PC-3 (cell line): ENCODE measurements around the gene NRG3. TPM values are rescaled to one million over a fixed set of nuclear protein-coding genes. Genes with fewer than 3 reads are reported as not detected.

Source experiments
- ATAC-seq: fragments of 200-7000 bp; cut with Tn5 transposase; 2 replicates; pipeline ENCODE4 v1.9.1; 2020; ENCODE audit warnings: mild to moderate bottlenecking, moderate library complexity
- BruUV-seq: library from RNA; stranded (reverse); fragments of 400-500 nt; replicated peaks from 2 replicates; lab custom pipeline; 2021; lab: Mats Ljungman, UMichigan
- CTCF ChIA-PET: fragments of 300-600 bp; sonication (Branson Sonifier 250); formaldehyde crosslinking; loops from one replicate; lab custom pipeline; 2022; ENCODE audit warnings: antibody characterized with exemption; lab: Charles Lee
- POLR2A ChIA-PET: fragments of 300-600 bp; sonication (Branson Sonifier 250); formaldehyde crosslinking; loops from one replicate; lab custom pipeline; 2022; ENCODE audit warnings: antibody characterized with exemption; ENCODE audit not compliant: unreplicated experiment; lab: Charles Lee
- DNase-seq: peaks from one replicate; pipeline ENCODE4 v3.0.0-alpha.2; 2015
- H2AFZ ChIP-seq: fragments of 300-600 bp; sonication (generic); 2 replicates; pipeline ENCODE4 v1.6.0; 2016; ENCODE audit warnings: antibody characterized with exemption, low read length
- H3F3A ChIP-seq: fragments of 300-600 bp; sonication (generic); one replicate; pipeline ENCODE4 v1.6.0; 2017; ENCODE audit warnings: antibody characterized with exemption, low read length, control low read depth, mild to moderate bottlenecking; ENCODE audit not compliant: unreplicated experiment
- H3K27ac ChIP-seq: fragments of 300-600 bp; sonication (generic); 2 replicates; pipeline ENCODE4 v1.5.1; 2016; ENCODE audit warnings: mild to moderate bottlenecking, low read length
- H3K27me3 ChIP-seq: fragments of 300-600 bp; sonication (generic); 2 replicates; pipeline ENCODE4 v1.6.1; 2016; ENCODE audit warnings: low read length, mixed read lengths
- H3K36me3 ChIP-seq: fragments of 300-600 bp; sonication (generic); 2 replicates; pipeline ENCODE4 v1.6.1; 2016; ENCODE audit warnings: low read depth, mixed run types, low read length, mixed read lengths
- H3K4me1 ChIP-seq: fragments of 300-600 bp; sonication (generic); 2 replicates; pipeline ENCODE4 v1.5.1; 2016; ENCODE audit warnings: low read length; ENCODE audit not compliant: insufficient read depth
- H3K4me2 ChIP-seq: fragments of 300-600 bp; sonication (generic); 2 replicates; pipeline ENCODE4 v1.6.0; 2016; ENCODE audit warnings: low read length
- H3K4me3 ChIP-seq: fragments of 300-600 bp; sonication (generic); 2 replicates; pipeline ENCODE4 v1.5.1; 2016; ENCODE audit warnings: mild to moderate bottlenecking, low read length, mixed read lengths
- H3K79me2 ChIP-seq: fragments of 300-600 bp; sonication (generic); 2 replicates; pipeline ENCODE4 v1.6.1; 2017; ENCODE audit warnings: low read length, mixed read lengths
- H3K9ac ChIP-seq: fragments of 300-600 bp; sonication (generic); 2 replicates; pipeline ENCODE4 v1.6.0; 2016; ENCODE audit warnings: mild to moderate bottlenecking, low read length
- H3K9me2 ChIP-seq: fragments of 300-600 bp; sonication (generic); replicated peaks from 2 replicates; pipeline ENCODE4 v1.6.1; 2016; ENCODE audit warnings: mixed run types, low read length, mixed read lengths
- H3K9me3 ChIP-seq: fragments of 300-600 bp; sonication (generic); 2 replicates; pipeline ENCODE4 v1.6.1; 2016; ENCODE audit warnings: low read length, mixed read lengths
- H4K20me1 ChIP-seq: fragments of 300-600 bp; sonication (generic); 2 replicates; pipeline ENCODE4 v1.6.1; 2016; ENCODE audit warnings: low read length, mixed read lengths
- EZH2 ChIP-seq: fragments of 300-600 bp; sonication (generic); IDR thresholded peaks from one replicate; pipeline ENCODE4 v1.6.1; 2017; ENCODE audit warnings: antibody characterized with exemption, mild to moderate bottlenecking, low read length; ENCODE audit not compliant: unreplicated experiment
- EZH2phosphoT487 ChIP-seq: fragments of 300-600 bp; sonication (generic); IDR thresholded peaks from 2 replicates; pipeline ENCODE4 v1.6.1; 2018; ENCODE audit warnings: mild to moderate bottlenecking, antibody characterized with exemption, low read length, borderline replicate concordance
- intact Hi-C: fragments of 100-400 bp; cut with micrococcal nuclease; formaldehyde crosslinking; loops from 2 replicates; pipeline ENCODE4 v1.9.0; 2023
- total RNA-seq: library from RNA; depleted of rRNA; stranded (reverse); fragments of >200 nt; gene quantifications from 2 replicates; pipeline ENCODE4 v1.2.3, GENCODE V29; 2014
- TF ChIP-seq, protein P1 (sequence below): fragments of 300-600 bp; sonication (generic); conservative IDR thresholded peaks from 2 replicates; pipeline ENCODE4 v1.5.1; 2017; ENCODE audit warnings: antibody characterized with exemption, low read depth, mild to moderate bottlenecking, low read length

NRG3 gene
- total RNA-seq, 1 experiment from 2014 or later: not detected

DNA sequence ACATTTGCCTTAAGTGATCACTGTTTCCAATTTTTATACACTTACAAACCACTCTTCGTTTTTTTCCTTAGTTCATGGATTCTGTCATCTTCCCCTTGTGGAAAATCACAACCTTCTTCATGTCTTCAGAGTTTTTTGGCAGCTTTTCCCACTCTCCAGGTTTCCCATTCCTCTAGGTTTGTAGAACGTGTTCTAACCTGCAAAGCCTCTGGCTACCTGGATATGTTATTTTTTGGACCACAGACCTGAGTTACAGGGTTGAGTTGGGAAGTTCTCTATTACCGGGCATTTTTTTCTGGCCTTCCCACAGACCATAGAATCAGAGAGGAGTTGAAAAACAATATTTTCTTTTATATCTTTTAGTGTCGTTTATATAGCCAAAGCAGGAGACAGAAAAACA is 30.2 kb downstream of the NRG3 start:
- Histone ChIP-seq H3K4me3 (no peak overlapping the region), H3K36me3 (no peaks in the 10 kb centered on the region), H4K20me1 (no peaks in the 10 kb centered on the region), H3K9me2 (no peaks in the 10 kb centered on the region), H3K79me2 (no peaks in the 10 kb centered on the region), H3K9me3 (no peaks in the 10 kb centered on the region), H3K27ac (no peak overlapping the region), H3K4me2 (no peak overlapping the region), H3F3A (no peaks in the 10 kb centered on the region), H3K27me3 (no peaks in the 10 kb centered on the region), H3K9ac (no peak overlapping the region), H3K4me1 (no peaks in the 10 kb centered on the region), H2AFZ (no peak overlapping the region)
- POLR2A ChIA-PET: no interaction called here
- BruUV-seq: no TSS peak
- CTCF ChIA-PET: no interaction called here
- DNase-seq: no peak
- intact Hi-C loops: no loop called here
- TF ChIP-seq, protein P1, sequence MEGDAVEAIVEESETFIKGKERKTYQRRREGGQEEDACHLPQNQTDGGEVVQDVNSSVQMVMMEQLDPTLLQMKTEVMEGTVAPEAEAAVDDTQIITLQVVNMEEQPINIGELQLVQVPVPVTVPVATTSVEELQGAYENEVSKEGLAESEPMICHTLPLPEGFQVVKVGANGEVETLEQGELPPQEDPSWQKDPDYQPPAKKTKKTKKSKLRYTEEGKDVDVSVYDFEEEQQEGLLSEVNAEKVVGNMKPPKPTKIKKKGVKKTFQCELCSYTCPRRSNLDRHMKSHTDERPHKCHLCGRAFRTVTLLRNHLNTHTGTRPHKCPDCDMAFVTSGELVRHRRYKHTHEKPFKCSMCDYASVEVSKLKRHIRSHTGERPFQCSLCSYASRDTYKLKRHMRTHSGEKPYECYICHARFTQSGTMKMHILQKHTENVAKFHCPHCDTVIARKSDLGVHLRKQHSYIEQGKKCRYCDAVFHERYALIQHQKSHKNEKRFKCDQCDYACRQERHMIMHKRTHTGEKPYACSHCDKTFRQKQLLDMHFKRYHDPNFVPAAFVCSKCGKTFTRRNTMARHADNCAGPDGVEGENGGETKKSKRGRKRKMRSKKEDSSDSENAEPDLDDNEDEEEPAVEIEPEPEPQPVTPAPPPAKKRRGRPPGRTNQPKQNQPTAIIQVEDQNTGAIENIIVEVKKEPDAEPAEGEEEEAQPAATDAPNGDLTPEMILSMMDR: no peak
- TF ChIP-seq EZH2 (no peak), EZH2phosphoT487 (no peak)
- ATAC-seq: no peak

GRCh38 chr10:81909453-81909852 is 34.5 kb downstream of the NRG3 start:
- BruUV-seq: no TSS peak
- TF ChIP-seq EZH2phosphoT487: no peak
- TF ChIP-seq, protein P1: no peak
- no peak for TF ChIP-seq EZH2
- H3K9ac ChIP-seq: no peak overlapping the region
- H3F3A ChIP-seq: no peaks in the 10 kb centered on the region
- no peak overlapping the region for H3K27ac ChIP-seq
- H3K9me2 ChIP-seq: no peaks in the 10 kb centered on the region
- no peaks in the 10 kb centered on the region for H3K27me3 ChIP-seq
- POLR2A ChIA-PET: no interaction called here
- no peaks in the 10 kb centered on the region for H3K4me1 ChIP-seq
- ATAC-seq (no peak), DNase-seq (no peak)
- CTCF ChIA-PET: no interaction called here
- H3K79me2 ChIP-seq: no peaks in the 10 kb centered on the region
- H3K9me3 ChIP-seq: no peaks in the 10 kb centered on the region
- intact Hi-C loops: no loop called here
- no peak overlapping the region for H3K4me2 ChIP-seq
- H4K20me1 ChIP-seq: no peaks in the 10 kb centered on the region
- H3K4me3 ChIP-seq: no peak overlapping the region
- H2AFZ ChIP-seq: no peak overlapping the region
- no peaks in the 10 kb centered on the region for H3K36me3 ChIP-seq

DNA sequence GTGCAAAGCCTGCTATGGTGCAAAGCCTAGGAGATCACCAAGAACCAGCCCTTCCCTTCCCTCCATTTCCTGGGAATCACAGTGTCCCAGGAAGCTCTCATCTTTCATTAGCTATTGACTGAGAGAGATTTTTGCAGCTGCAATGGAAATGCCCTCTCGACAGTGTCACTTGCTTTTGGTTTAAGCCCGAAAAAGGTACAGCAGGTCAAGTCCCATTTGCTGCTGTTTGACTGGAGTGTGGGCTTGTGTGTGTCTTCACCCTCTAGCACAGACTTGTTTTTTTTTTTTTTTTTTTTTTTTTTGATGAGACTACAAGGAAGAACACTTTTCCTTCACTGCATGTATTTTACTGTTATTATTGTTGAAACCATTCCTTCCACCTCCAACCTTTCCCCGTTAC is 36.3 kb downstream of the NRG3 start:
- intact Hi-C loops: no loop called here
- Histone ChIP-seq H3F3A (no peaks in the 10 kb centered on the region), H3K27me3 (no peaks in the 10 kb centered on the region), H3K79me2 (no peaks in the 10 kb centered on the region), H3K9ac (no peak overlapping the region), H4K20me1 (no peaks in the 10 kb centered on the region), H3K9me2 (no peaks in the 10 kb centered on the region), H3K4me1 (no peaks in the 10 kb centered on the region), H3K9me3 (no peaks in the 10 kb centered on the region), H2AFZ (no peak overlapping the region), H3K36me3 (no peaks in the 10 kb centered on the region), H3K4me3 (no peak overlapping the region), H3K4me2 (no peak overlapping the region), H3K27ac (no peak overlapping the region)
- TF ChIP-seq, protein P1: no peak
- TF ChIP-seq EZH2phosphoT487 (no peak), EZH2 (no peak)
- POLR2A ChIA-PET: no interaction called here
- DNase-seq: no peak
- no peak for ATAC-seq
- BruUV-seq: no TSS peak
- CTCF ChIA-PET: no interaction called here
